ENCODE results near the gene MAP1LC3B. TPM values are rescaled to one million over a fixed set of nuclear protein-coding genes. Genes with fewer than 3 reads are reported as not detected.

Gene MAP1LC3B
- total RNA-seq, 1 donor = 44.5 TPM

DNA sequence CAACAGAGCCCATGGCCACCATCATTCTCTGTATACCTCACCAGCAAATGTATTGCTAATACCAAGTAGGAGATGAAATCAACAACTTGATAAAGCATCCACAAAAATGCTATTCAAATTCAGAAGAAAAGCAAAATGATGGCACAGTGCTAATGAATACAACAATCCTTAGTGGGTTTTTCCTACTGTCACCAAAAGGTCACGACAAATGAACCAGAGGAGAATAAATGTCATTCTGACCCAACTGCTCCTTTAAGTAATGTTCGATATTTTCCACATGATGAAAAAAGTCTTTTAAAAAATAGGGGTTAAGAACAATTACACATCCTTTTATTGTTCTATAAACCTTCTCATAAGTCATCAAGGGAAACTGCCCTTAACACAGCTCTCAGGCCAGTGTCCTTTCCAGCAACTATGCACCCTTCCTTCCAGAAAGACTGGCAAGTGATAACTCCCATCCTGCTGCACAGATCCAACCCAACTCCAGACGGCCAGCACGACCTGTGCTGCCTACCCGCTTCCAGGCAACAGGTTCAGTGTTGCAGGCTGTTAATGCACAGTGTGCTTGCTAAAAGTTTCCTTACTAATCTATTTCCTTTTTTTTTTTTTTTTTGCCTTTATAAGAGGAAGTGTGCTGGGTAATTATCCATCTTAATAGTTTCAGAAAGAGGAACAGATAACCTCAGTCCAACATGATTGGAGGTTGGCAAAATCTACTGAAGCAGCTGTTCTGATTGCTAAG lies 23.9 kb upstream of the MAP1LC3B start:
- Histone ChIP-seq H3K27ac (ENCODE audit: low read depth, low read length) (no peak overlapping the region), H3K79me2 (ENCODE audit: insufficient read depth, low read length) (peaks cover 90% of the 10 kb centered on the region), H4K20me1 (ENCODE audit: insufficient read depth, low read length) (peaks cover 56% of the 10 kb centered on the region)

DNA sequence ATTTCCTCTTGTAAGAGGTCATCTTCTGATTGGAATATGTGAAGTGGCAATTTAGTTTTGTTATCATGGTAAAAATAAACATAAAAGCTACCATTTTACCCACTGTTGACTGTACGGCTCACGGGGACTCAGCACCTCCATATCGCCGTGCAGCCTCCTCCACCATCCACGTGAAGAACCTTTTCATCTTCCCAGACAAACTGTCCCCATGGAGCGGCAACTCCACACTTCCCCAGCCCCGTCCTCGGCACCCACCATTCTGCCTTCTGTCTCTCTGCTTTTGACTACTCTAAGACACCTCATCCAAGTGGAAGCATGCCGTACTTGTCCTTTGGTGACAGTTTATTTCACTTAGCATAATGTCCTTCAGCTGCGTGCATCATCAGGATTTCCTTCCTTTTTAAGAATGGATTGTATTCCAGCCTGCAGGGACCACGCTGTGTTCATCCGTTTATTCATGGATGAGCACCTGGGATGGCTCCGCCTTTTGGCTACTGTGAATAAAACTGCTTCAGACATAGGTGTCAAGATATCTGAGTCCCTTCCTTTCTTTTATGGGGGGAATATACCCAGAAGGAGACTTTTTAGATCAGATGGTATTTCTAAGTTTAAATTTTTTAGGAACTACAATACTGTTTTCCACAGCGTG lies 22.9 kb upstream of the MAP1LC3B start:
- H4K20me1 ChIP-seq (ENCODE audit: insufficient read depth, low read length) = peaks cover 57% of the 10 kb centered on the region
- no peak overlapping the region for H3K4me3 ChIP-seq (ENCODE audit: insufficient read depth, low read length)

More for the DNA sequence above, 23.9 kb upstream of the MAP1LC3B start:
- Histone ChIP-seq H3K36me3 (ENCODE audit: insufficient read depth, low read length) (peaks cover 2% of the 10 kb centered on the region), H2AFZ (ENCODE audit: low read length) (no peak overlapping the region), H3K4me3 (ENCODE audit: insufficient read depth, low read length) (no peak overlapping the region), H3K9me3 (ENCODE audit: low read depth, low read length) (no peaks in the 10 kb centered on the region), H3K27me3 (ENCODE audit: insufficient read depth, low read length) (no peaks in the 10 kb centered on the region), H3K4me2 (ENCODE audit: insufficient read depth, low read length) (no peak overlapping the region), H3K4me1 (ENCODE audit: insufficient read depth, low read length) (no peaks in the 10 kb centered on the region)
- TF ChIP-seq, protein P1, sequence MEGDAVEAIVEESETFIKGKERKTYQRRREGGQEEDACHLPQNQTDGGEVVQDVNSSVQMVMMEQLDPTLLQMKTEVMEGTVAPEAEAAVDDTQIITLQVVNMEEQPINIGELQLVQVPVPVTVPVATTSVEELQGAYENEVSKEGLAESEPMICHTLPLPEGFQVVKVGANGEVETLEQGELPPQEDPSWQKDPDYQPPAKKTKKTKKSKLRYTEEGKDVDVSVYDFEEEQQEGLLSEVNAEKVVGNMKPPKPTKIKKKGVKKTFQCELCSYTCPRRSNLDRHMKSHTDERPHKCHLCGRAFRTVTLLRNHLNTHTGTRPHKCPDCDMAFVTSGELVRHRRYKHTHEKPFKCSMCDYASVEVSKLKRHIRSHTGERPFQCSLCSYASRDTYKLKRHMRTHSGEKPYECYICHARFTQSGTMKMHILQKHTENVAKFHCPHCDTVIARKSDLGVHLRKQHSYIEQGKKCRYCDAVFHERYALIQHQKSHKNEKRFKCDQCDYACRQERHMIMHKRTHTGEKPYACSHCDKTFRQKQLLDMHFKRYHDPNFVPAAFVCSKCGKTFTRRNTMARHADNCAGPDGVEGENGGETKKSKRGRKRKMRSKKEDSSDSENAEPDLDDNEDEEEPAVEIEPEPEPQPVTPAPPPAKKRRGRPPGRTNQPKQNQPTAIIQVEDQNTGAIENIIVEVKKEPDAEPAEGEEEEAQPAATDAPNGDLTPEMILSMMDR (IDR thresholded peaks at IDR 0.05; ENCODE audit: extremely low read depth, low read depth, low read length) = no peak
- DNase-seq (ENCODE audit: insufficient read length, low spot score, missing footprints) = no peak

DNA sequence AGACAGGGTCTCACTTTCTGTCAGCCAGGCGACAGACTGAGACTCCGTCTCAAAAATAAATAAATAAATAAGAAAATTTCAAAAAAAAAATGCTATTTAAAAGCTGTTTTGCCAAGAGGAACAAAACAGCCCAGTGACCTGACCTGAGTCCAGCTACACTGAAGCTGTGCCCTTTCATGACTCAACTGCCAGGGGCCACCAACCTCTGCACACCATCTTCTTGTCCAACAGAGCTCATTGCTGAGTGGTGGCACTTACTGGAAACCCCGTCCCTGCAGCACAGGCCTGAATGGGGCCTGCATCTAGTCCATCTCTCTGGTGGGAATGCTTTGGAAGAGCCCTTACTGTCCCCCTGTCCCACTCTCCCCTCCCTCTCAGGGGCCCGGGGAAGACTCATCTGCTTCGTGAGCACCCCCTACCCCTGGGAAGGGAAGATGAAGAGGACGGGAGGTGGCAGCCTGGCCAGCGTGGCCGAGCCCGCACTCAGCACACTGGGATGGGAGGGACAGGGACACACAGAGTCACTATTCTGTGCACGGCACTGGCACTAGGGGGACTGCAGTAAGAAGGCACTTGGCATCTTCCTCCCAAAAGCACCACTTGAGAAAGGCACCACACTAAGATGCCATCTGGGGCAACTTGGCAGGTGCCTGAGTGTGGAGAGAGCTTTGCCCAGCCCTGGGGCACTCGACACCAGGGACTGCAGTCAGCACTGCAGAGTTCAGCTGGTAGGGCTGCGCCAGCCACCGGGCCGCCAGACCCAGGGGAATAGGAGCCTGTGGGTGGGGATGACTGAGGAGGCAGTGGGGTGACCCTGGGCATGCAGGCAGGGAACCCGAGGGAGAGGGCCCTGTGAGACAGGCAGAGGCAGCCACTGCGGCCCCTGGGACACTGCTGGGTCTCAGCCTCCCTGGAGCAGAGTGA lies 22.1 kb upstream of the MAP1LC3B start:
- H3K79me2 ChIP-seq (ENCODE audit: insufficient read depth, low read length) = peaks cover 93% of the 10 kb centered on the region
- no peak overlapping the region for H3K27ac ChIP-seq (ENCODE audit: low read depth, low read length)
- H4K20me1 ChIP-seq (ENCODE audit: insufficient read depth, low read length) = peaks cover 55% of the 10 kb centered on the region

More for the DNA sequence above, 22.9 kb upstream of the MAP1LC3B start:
- peaks cover 2% of the 10 kb centered on the region for H3K36me3 ChIP-seq (ENCODE audit: insufficient read depth, low read length)
- DNase-seq (ENCODE audit: insufficient read length, low spot score, missing footprints) = no peak
- H3K79me2 ChIP-seq (ENCODE audit: insufficient read depth, low read length) = peaks cover 93% of the 10 kb centered on the region
- TF ChIP-seq, protein P1 (IDR thresholded peaks at IDR 0.05; ENCODE audit: extremely low read depth, low read depth, low read length) = no peak
- no peaks in the 10 kb centered on the region for H3K27me3 ChIP-seq (ENCODE audit: insufficient read depth, low read length)
- H3K4me2 ChIP-seq (ENCODE audit: insufficient read depth, low read length) = no peak overlapping the region
- no peak overlapping the region for H2AFZ ChIP-seq (ENCODE audit: low read length)
- no peak overlapping the region for H3K27ac ChIP-seq (ENCODE audit: low read depth, low read length)
- H3K9me3 ChIP-seq (ENCODE audit: low read depth, low read length) = no peaks in the 10 kb centered on the region
- no peaks in the 10 kb centered on the region for H3K4me1 ChIP-seq (ENCODE audit: insufficient read depth, low read length)

More for the DNA sequence above, 22.1 kb upstream of the MAP1LC3B start:
- Histone ChIP-seq H3K4me3 (ENCODE audit: insufficient read depth, low read length) (no peak overlapping the region), H3K4me1 (ENCODE audit: insufficient read depth, low read length) (no peaks in the 10 kb centered on the region), H3K27me3 (ENCODE audit: insufficient read depth, low read length) (no peaks in the 10 kb centered on the region), H3K36me3 (ENCODE audit: insufficient read depth, low read length) (peaks cover 2% of the 10 kb centered on the region), H3K9me3 (ENCODE audit: low read depth, low read length) (no peaks in the 10 kb centered on the region), H2AFZ (ENCODE audit: low read length) (no peak overlapping the region), H3K4me2 (ENCODE audit: insufficient read depth, low read length) (no peak overlapping the region)
- TF ChIP-seq, protein P1 (IDR thresholded peaks at IDR 0.05; ENCODE audit: extremely low read depth, low read depth, low read length) = no peak
- no peak for DNase-seq (ENCODE audit: insufficient read length, low spot score, missing footprints)
